Measurements from ENCODE around the gene CDC27. TPM values are rescaled to one million over a fixed set of nuclear protein-coding genes. Genes with fewer than 3 reads are reported as not detected.

The CDC27 gene
- total and polyA plus RNA-seq, 2 experiments from 2014 or later, result 35.6 to 63.5 TPM

GRCh38 chr17:47087093-47087492 lies 102.0 kb downstream of the CDC27 start:
- WGBS (ENCODE audit: low lambda C conversion rate, missing lambda C conversion rate), result 80% methylated on average over 3 of the region's 3 CpGs

GRCh38 chr17:47085736-47086135 lies 103.4 kb downstream of the CDC27 start:
- no peaks in the 10 kb centered on the region for H3K9me2 ChIP-seq (replicated peaks; ENCODE audit: insufficient read depth)
- no peaks in the 10 kb centered on the region for H3K27me3 ChIP-seq
- no peak overlapping the region for H2AFZ ChIP-seq
- WGBS (ENCODE audit: low lambda C conversion rate, missing lambda C conversion rate), result 94% methylated on average over 1 of the region's 1 CpG
- TF ChIP-seq EZH2 (IDR thresholded peaks at IDR 0.05; ENCODE audit: borderline replicate concordance) (no peak), CTCF (IDR thresholded peaks at IDR 0.05; ENCODE audit: poor library complexity) (no peak), EZH2phosphoT487 (IDR thresholded peaks at IDR 0.05; ENCODE audit: low read depth, severe bottlenecking, unreplicated experiment) (no peak)
- no peak for DNase-seq (ENCODE audit: low spot score)
- H3K4me1 ChIP-seq (ENCODE audit: insufficient read depth), result no peaks in the 10 kb centered on the region
- H3K4me2 ChIP-seq, result no peak overlapping the region
- H3K36me3 ChIP-seq (replicated peaks; ENCODE audit: insufficient read depth, low read depth), result no peaks in the 10 kb centered on the region
- H3K9me3 ChIP-seq (ENCODE audit: low read depth), result no peaks in the 10 kb centered on the region
- H4K20me1 ChIP-seq (ENCODE audit: insufficient read depth, poor library complexity, severe bottlenecking), result no peaks in the 10 kb centered on the region
- H3K27ac ChIP-seq, result no peak overlapping the region
- no peak overlapping the region for H3K4me3 ChIP-seq
- H3K79me2 ChIP-seq, result peaks cover 45% of the 10 kb centered on the region

More at GRCh38 chr17:47087093-47087492, 102.0 kb downstream of the CDC27 start:
- no peak overlapping the region for H2AFZ ChIP-seq
- peaks cover 47% of the 10 kb centered on the region for H3K79me2 ChIP-seq
- H4K20me1 ChIP-seq (ENCODE audit: insufficient read depth, poor library complexity, severe bottlenecking), result no peaks in the 10 kb centered on the region
- H3K4me3 ChIP-seq, result no peak overlapping the region
- H3K9me3 ChIP-seq (ENCODE audit: low read depth), result no peaks in the 10 kb centered on the region
- no peak for TF ChIP-seq EZH2phosphoT487 (IDR thresholded peaks at IDR 0.05; ENCODE audit: low read depth, severe bottlenecking, unreplicated experiment)
- no peak for TF ChIP-seq CTCF (IDR thresholded peaks at IDR 0.05; ENCODE audit: poor library complexity)
- no peak for TF ChIP-seq EZH2 (IDR thresholded peaks at IDR 0.05; ENCODE audit: borderline replicate concordance)
- no peaks in the 10 kb centered on the region for H3K9me2 ChIP-seq (replicated peaks; ENCODE audit: insufficient read depth)
- H3K36me3 ChIP-seq (replicated peaks; ENCODE audit: insufficient read depth, low read depth), result no peaks in the 10 kb centered on the region
- H3K27ac ChIP-seq, result no peak overlapping the region
- no peak overlapping the region for H3K4me2 ChIP-seq
- H3K27me3 ChIP-seq, result no peaks in the 10 kb centered on the region
- no peak for DNase-seq (ENCODE audit: low spot score)
- H3K4me1 ChIP-seq (ENCODE audit: insufficient read depth), result no peaks in the 10 kb centered on the region

GRCh38 chr17:47078801-47079200 lies 110.3 kb downstream of the CDC27 start:
- no peak overlapping the region for H2AFZ ChIP-seq
- no peaks in the 10 kb centered on the region for H3K27me3 ChIP-seq
- H4K20me1 ChIP-seq (ENCODE audit: insufficient read depth, poor library complexity, severe bottlenecking), result no peaks in the 10 kb centered on the region
- H3K79me2 ChIP-seq, result peaks cover 11% of the 10 kb centered on the region
- H3K9me2 ChIP-seq (replicated peaks; ENCODE audit: insufficient read depth), result no peaks in the 10 kb centered on the region
- H3K4me3 ChIP-seq, result no peak overlapping the region
- no peaks in the 10 kb centered on the region for H3K4me1 ChIP-seq (ENCODE audit: insufficient read depth)
- H3K9me3 ChIP-seq (ENCODE audit: low read depth), result no peaks in the 10 kb centered on the region
- no peaks in the 10 kb centered on the region for H3K36me3 ChIP-seq (replicated peaks; ENCODE audit: insufficient read depth, low read depth)
- WGBS (ENCODE audit: low lambda C conversion rate, missing lambda C conversion rate), result 97% methylated on average over 3 of the region's 3 CpGs
- no peak for TF ChIP-seq EZH2 (IDR thresholded peaks at IDR 0.05; ENCODE audit: borderline replicate concordance)
- no peak for TF ChIP-seq CTCF (IDR thresholded peaks at IDR 0.05; ENCODE audit: poor library complexity)
- H3K4me2 ChIP-seq, result no peak overlapping the region
- no peak overlapping the region for H3K27ac ChIP-seq
- DNase-seq (ENCODE audit: low spot score), result no peak

GRCh38 chr17:47077576-47077975 lies 111.5 kb downstream of the CDC27 start:
- Histone ChIP-seq H3K4me3 (no peak overlapping the region), H3K27me3 (no peaks in the 10 kb centered on the region), H3K27ac (no peak overlapping the region), H3K36me3 (replicated peaks; ENCODE audit: insufficient read depth, low read depth) (no peaks in the 10 kb centered on the region), H3K9me3 (ENCODE audit: low read depth) (no peaks in the 10 kb centered on the region), H3K4me2 (no peak overlapping the region), H4K20me1 (ENCODE audit: insufficient read depth, poor library complexity, severe bottlenecking) (no peaks in the 10 kb centered on the region), H3K4me1 (ENCODE audit: insufficient read depth) (no peaks in the 10 kb centered on the region), H3K79me2 (peaks cover 4% of the 10 kb centered on the region), H2AFZ (no peak overlapping the region), H3K9me2 (replicated peaks; ENCODE audit: insufficient read depth) (no peaks in the 10 kb centered on the region)
- WGBS (ENCODE audit: low lambda C conversion rate, missing lambda C conversion rate), result 89% methylated on average over 2 of the region's 2 CpGs
- no peak for DNase-seq (ENCODE audit: low spot score)
- no peak for TF ChIP-seq EZH2 (IDR thresholded peaks at IDR 0.05; ENCODE audit: borderline replicate concordance)
